ENCODE results near the gene PPFIBP1.
"Not testable (repeated sequence)": the region's sequence is repeated elsewhere in the genome, so short reads cannot be mapped to it uniquely, and the experiment has no call there.

The PPFIBP1 gene

DNA sequence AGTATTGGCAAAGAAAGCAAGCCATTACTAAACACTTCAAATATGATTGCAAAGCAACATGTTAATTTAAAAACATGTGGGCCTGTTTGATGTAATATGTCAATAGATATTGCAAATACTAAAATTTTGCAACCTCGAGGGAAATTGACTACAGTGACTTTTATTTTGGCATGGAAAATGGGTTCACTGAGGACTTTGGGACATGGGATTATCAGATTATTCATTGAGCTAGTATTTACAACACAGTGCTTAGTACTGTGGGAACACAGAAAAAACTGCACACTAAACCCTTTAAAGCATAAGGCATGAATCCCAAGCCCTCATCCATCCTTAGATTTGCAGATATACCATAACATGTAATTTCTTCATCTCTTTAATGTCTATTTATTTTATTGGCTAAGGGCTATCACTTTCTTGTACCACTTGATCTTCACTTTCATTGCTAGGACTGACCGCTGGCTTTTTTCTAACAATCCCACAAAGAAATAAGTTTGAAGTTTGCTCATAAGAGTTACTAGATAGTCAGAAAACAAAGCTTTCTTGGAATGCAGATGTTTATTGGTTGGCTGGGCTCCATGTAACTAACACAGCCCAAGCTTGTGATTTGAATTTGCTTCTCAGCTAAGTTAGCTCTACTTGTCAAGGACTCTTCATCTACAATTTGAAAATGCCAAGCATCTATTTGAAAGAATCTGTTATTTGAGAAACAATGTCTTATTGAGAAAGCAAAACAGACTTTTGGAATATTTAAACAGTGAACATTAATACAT, 48.7 kb downstream of the PPFIBP1 start:
- no peak for DNase-seq

DNA sequence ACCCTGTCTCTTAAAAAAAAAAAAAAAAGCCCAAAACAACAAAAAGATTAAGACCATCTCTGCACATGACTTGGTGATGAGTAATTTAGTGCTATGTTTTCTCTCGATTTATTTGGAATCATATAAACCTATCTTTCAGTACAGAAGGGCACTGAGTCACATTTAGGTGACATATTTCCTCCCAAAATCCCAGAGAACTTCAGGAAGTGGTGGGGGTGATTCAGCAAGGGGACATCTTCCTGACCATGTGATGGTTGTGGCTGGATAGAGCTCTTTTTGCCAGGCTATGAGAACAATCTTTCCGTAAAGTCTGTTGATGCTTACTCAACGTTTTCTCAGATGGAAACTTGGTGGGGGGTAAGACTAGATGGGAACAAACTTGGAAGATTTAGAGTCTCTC, 50.0 kb downstream of the PPFIBP1 start:
- no peak for DNase-seq

DNA sequence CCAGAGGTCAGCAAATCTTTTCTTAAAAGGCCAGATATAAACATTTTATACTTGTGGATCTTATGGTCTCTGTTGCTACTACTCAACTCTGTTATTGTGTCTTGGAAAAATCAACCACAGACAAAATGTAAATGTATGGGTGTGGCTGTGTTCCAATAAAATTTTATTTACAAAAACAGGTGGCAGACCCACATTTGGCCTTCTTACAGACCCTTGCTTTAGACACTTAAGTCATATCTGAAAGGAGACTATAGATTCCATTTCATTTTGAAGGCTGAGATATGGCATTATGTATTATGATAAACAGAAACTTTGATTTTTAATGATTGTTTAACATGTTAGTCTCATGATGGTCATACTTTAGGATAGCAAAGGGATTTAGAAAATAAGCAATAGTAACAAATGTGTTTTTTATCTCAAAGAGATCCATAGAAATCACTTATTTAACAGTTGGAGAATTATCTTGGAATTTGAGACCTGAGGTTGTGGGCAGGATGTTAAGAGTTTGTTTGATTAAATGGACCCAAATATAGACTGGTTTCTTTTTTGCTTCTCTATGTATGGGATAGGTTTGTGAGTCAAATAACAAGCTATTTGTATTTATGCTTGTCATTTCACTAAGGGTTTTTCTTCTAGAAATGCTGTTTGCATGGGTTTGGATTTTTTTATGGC, 51.2 kb downstream of the PPFIBP1 start:
- no peak for DNase-seq

DNA sequence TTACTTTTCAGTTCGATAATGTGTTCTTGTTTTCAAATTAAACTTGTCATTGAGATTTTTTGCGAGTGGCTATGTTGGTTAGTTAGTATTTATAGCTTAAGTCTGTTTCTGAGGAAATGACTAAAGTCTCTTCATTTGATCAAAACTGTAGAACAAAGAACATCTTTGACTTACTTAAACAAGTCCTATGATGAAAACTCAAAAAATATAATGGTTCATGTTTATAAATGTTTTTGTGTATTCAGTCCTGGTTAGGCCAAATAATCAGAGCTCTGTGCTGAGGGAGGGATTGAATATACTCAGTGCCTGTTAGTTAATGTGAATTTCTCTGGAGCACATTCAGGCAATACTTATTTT, 51.7 kb downstream of the PPFIBP1 start:
- no peak for DNase-seq

DNA sequence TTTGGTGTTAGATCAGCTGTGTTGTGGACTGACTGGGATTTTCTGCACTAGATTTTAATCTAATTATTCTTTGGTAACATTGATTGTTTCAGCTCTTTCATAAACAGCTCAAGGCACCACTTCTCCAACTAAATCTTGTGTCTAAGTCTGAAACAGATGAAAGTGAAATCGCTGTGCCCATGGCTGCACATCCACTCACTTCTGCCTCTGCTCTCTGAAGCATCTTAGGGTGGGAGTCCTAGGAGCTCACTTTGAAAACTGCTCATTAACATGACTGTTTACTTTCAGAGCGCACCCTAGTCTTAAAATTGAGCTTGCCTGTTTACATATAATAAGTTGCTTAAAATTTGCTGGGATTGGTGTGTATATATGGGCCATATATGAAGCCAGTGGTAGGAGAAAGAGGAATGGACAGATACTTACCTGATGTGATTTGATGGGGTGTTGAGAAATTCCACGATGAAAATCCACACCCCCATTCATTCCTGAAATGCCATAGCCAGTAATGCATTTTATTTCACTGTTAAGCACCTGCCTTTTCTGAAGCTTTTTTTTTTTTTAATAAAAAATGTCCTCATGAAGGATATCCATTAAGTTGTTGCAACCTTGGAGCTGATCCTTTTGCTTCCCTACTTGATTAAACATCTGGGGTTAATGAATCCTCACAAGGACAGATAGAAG, 52.8 kb downstream of the PPFIBP1 start:
- no peak for DNase-seq

DNA sequence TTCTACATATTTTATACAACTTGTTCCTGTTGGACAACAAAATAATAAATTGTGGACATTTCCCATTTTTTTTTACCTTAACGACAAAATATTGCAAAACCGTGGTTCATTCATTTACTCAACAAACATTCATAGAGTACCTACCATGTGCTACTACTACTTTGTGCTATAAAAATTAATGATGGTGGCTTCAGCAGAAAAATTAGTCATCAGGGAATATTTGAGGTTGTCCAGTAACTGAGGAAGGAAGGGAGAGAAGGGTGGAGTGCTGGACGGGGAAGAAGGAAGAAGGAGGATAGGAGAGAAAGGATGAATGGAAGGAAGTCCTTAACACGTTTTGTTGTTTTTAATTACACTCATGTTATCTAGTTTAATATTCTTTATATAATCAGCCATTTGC, 53.7 kb downstream of the PPFIBP1 start:
- no peak for DNase-seq

DNA sequence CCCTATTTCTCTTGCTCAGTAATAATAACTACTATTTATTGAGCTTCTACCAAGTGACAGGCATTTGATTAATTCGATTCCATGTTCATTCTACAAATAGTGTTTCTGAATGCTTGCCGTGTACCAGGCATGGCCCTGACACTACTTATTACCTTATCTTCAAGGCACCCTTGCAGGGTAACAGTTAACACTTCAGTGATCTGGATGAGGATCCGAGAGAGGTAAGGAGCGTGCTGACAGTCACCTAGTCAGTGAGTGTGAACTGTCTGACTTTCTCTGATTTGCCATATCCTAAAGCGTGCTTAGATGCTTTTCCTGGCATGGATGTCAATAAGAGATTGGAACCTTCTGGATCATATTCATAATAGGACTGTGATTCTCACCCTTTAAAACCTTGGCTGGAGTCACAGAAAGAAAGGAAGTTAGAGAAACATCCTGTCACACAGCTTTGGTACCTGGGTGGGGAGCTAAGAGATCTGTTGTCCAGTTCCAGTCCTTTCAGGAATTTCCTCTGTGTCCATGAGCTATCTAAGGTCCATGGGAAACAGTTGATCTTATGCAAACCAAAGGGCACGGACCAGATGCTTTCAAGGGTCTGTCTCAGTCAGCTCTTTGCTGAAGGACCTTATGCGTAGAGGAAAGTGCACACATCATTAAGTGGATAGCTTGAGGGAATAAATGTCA, 54.8 kb downstream of the PPFIBP1 start:
- no peak for DNase-seq

DNA sequence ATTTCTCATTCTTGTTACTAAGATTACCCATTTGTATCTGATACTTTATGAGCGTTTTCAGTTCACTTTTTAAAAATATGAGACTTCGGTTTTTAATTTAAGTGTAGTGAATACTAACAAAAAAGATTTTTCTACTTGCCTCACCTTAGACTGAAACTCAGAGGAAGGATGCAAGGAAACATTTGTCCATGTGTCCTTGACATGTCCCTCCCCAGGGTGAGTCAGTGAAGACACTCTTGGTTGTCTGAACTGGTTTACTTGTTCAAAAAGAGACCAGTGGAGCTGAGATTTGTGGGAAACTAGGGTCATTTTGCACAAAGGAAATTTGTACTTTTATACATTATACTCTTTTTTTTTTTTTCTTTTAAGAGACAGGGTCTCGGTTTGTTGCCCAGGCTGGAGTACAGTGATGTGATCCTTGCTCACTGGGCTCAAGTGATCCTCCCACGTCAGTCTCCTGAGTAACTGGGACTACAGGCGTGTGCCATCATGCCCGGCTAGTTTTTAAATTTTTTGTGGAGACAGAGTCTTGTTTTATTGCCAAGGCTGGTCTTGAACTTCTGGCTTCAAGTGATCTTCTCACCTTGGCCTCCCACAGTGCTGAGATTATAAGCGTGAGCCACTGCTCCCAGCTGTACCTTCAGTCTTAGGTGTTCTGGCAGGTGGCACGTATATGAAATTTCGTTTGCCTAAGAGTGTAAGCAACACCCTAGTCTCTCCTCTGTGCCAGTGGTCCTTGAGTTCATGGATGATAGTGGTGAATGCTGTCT, 56.7 kb downstream of the PPFIBP1 start:
- DNase-seq, result no peak

DNA sequence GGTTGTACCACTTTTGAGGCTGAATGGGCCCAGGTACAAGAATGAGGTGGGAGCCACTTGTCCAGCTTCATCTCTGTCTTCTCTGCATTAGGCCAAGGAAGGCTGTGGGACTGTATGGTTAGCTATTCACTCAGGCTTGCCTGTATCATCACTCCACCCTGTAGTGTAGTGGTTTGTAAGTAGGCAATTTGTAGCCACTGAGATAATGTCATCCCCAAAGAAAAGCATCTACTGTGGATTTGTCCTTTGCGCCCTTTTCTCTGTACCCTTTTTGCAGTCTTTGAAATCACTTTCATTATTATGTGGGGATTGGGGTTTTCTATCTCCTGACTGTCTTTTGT, 57.3 kb downstream of the PPFIBP1 start:
- DNase-seq, result not testable (repeated sequence)

DNA sequence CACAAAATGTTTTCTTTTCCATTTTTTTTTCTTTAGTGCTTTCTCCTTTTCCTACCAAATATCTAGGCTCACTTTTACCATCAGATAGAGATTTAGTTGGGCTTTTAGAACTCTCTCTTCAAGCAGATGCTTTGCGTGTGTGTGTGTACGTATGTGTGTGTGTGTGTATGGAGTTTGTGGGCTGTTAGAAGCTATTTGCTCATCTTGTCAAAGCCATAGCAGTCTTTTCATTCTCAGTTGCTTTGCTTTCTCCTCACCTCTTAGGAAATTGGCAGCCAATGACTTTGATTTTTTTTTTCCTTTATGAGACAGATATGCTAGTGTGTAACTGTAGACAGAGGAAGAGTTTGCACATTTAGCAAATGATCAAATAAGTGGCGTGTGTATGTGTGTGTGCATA, 57.8 kb downstream of the PPFIBP1 start:
- DNase-seq, result not testable (repeated sequence)

DNA sequence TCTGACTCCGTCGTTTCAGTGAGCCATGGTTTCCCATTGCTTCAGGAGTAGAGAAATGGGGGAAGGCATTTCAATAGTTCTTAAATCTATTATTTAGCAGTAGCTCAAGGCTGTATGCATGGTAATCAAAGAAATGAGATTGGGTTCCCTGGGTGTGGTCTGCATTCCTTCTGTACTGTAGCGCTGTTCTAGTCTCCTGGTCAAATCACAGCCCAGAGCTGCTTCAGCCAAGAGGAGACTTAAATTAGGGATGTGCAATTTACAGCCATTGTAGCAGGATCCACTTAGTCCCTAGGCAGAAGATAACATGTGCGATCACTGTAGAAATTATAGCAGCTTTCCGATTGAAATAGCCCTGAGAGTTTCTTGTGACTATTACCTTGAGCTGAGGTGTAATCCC, 58.4 kb downstream of the PPFIBP1 start:
- DNase-seq, result not testable (repeated sequence)

DNA sequence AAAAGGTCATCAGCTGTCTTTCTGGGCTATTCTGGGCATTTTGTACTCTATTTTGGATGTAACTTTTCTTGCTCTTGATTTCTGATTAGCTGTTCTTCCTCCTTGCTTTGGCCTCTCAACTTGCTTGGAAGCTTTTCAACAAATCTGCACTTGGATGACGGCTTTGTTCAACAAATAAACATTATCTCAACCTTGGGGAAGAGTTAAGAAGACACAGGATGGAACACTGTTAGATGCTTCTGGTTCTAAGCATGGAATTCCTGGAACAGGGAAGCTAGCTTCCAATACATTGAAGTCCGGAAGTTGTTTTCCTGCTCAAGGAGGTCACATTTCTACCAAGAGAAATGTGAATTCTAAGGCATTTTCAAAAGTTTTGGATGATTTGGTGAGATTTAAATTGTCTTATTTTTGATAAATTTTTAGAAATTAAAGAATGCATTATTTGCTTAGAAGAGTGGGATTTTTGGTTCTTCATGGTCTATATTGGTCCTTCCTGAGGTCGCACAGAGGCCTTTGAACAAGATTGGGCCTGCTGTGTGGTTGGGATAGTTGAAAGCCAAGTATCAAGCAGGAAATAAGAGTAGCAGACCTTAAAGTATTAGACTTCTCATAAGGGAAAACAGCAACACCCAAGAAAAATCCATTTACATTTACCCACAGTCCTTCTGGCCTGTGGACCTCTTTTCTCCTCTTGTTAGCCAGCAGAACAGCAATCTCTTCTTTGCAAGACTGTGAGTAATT, 59.2 kb downstream of the PPFIBP1 start:
- DNase-seq, result no peak

DNA sequence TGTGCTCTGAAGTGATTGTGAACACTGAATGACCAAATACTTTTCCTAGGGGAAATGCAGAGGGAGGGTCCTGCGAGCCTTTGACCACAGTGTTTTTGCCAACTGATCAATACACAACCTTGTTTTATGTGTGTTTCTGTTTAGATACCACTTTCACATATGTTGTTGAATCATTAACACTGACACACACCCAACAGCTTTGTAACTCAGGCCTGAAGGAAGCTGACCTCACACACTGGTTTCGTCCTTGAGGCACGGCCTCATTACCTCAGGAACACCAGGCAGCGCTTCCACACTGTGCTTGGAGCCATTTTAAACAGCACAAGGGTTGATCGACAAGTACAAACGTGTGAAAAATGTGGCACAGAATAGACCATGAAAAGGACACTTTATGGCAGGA, 60.0 kb downstream of the PPFIBP1 start:
- no peak for DNase-seq

DNA sequence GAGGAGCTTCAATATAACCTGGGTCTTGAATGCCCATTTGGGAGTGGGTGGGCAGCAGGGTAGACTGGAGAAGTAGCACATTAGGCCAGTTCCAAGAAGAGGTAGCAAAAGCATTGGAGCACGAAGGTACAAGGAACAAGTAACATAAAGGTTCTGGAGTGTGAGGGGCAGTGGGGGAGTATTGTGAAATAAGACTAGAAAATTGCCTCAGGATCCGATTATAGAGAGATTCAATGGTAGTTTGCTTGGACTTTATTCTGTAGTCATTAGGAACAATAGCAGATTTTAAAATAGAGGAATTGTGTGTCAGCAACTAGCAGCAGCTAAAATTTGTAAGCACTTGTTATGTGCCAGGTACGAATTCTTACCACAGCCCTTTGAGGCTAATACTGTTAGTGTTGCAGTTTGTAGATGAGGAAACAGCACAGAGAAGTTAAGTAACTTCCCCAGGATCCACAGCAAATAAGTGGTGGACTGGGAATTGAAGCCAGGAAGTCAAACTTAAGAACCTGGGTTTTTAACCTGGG, 61.8 kb downstream of the PPFIBP1 start:
- no peak for DNase-seq

DNA sequence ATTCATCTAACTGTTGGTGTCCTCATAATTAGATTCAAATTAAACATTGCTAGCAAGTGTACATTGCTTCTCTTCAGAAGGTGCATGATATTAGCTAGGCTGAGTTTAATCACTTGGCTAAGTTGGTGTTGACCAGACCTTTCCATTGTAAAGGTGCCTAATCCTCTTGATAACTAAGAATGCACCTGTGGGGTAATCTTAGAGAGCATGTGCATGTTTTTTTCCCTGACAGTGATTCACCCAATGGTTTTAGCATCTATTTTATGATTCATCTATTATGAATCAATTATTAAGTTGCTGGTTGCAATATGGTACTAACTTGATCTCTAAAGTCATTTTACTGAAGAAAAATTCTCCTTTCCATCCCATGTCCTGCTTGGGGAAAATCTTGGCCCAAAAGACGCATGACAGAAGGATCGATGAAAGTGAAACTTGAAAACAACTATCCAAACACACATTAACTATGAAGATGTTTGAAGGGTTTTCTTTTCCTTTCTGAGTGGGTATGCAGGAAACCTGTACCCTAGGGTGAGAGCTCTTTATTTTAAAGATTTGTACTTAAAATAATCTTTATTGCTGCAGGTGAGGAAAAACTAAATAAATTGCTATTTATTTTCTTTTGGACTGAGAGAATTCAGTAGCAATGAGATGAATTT, 64.2 kb downstream of the PPFIBP1 start:
- not testable (repeated sequence) for DNase-seq

DNA sequence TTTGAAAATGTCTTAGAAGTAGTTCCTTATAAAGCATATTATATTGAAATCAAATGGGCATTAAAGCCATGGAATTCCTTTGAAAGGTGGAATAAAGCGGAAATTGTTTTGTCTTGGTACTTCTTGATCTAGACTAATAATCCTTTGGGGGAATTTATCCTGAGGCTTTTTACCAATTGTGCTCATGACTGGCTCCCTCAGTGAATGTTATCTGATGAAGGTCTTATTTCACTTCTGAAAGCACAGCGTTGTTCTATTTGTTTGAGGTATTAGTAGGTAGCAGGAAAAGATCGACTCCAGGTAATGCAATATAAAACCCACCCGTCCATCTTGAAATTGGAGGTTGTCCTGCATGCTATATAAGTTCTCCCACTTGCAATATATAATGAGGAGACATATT, 64.8 kb downstream of the PPFIBP1 start:
- no peak for DNase-seq

DNA sequence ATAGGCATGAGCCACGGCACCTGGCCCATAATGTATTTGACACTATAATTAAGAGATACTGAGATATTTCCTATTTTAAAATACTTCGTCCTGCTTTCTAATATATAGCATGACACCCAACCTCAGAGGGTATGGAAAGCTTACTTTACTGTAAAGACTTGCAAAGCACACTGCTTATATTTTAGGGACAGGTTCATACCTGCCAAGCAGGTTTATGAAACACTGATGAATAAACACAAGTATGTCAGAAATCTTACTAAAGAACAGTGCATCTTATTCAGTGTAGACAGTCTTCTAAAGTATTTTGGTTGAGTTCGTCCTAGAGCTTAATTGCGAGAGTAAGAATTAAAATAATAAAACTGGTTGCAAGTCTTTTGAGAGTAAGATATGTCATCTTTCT, 65.4 kb downstream of the PPFIBP1 start:
- no peak for DNase-seq

DNA sequence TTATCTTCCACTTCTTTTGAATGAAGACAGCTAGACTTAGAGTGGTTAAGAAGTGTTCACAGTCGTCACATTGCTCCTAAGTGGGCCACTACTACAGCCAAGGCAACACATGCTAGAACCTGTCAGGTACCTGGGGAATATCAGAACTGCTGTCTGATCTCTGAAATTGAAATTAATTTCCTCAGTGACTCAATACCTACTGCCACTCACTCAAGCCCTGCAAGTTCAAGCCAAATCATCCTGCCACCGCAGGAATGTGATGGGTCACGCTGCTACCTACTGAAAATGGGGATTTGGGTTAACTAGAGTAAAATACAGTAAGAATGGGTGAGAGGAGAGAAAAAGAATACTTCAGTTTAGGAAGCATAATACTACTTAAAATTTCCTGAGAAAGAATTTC, 67.7 kb downstream of the PPFIBP1 start:
- not testable (repeated sequence) for DNase-seq

DNA sequence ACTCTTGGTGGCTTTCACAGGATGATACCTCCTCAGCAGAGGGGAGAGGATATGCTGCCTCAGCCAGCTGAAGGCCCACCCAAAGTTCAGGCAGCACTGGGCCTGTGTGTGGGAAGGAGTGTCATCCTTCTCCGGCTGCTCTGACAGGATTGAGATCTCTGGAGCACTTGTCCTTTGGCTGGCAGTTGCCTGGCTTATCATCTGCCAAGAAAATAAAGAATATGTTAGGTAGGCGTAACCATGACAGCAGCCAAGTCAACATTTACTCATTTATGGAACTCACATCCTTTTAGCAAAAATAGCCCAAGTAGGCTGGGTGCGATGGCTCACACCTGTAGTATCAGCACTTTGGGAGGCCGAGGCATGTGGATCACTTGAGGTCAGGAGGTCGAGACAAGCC, 68.5 kb downstream of the PPFIBP1 start:
- no peak for DNase-seq

DNA sequence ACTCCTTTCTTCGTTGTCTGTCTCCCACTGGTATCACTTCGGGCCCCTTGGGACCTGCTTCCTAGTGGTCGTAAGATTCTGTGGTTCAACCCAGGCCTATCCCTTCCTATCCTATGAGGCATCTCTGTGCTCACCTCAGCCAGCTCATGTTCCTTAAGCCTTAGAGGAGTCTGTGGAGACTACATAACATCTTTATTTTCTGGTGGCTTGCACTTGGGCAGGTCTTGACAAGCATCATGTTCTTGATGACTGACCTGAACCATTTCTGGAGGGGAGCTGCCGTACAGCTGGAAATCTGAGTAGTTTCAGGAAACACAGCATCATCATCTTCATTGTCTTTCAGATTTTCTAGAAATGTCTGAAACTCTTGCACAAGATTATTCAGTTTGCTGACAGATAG, 69.3 kb downstream of the PPFIBP1 start:
- DNase-seq, result no peak

DNA sequence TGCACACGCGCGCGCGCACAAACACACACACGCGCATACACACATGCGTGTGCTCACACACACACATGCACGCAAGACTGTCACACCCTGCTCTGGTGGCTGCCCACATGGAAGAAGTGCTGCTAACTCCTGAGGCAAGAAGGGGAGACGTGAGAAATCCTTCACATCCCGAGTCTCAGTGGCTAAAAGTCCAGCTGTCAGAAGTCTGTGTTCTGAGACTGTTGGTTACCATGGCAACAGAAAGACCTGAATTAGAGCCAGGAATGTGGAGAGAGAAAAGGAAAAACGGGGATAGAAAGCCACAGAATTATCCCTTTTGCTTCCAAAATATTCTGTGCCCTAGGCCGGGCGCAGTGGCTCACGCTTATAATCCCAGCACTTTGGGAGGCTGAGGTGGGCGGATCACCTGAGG, 71.2 kb downstream of the PPFIBP1 start:
- DNase-seq, result no peak

All from NCI-H345 (cell line).